GM15510 (cell line): ENCODE results near the gene SNAPIN.

ENCODE experiments used
- POLR2A ChIP-seq: IDR thresholded peaks from 3 replicates; pipeline ENCODE4 v1.6.1; 2011; ENCODE audit warnings: borderline replicate concordance; ENCODE audit not compliant: insufficient read length; ENCODE audit errors: extremely low read depth

Gene SNAPIN

DNA sequence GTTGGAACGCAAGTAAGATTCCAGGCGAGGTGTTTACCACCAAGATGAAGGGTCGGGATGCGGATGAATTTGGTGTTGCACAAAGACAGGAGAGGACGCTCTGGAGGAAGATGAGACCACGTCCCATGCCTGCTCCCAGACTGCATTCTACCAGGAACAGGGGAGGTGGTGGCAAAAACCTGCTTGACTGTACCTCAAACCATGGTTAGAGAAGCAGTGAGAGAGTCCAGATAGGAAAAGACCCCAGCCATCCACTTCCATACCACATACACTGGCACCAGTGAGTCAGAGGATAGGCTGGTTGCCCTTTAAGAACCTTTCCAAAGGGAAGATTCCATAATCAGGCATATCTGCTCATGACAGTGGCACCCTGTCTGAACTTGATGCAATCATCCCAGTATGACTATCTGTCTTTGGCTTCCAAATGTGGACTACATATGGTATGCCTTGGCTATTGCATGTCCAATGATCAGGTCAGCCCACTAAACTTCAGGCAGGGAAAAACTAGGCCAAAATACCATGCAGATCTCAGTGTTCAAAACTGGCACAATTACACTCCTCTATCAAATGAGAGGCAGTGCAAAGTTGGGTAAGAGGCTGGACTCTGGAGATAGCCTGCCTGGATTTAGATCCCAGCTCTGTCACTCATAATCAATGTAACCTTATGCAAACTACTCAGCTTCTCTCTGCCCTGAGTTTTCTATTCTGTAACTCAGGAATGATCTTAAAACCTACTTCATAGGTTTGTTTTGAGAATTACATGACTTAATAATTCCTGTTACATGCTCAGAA, 40.6 kb downstream of the SNAPIN start:
- TF ChIP-seq POLR2A: no peak

DNA sequence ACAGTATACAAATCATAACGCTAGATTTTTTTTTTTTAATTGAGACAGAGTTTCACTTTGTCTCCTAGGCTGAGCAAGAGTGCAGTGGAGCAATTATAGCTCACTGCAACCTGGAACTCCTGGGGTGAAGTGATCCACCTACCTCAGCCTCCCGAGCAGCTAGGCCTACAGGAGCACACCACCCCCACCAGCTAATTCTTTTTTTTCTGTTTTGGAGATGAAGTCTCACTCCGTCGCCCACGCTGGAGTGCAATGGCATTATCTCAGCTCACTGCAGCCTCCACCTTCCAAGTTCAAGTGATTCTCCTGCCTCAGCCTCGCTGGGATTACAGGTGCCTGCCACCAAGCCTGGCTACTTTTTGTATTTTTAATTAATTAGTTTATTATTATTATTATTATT, 41.3 kb downstream of the SNAPIN start:
- TF ChIP-seq POLR2A: no peak

GRCh38 chr1:153705484-153705883, 47.0 kb downstream of the SNAPIN start:
- no peak for TF ChIP-seq POLR2A

DNA sequence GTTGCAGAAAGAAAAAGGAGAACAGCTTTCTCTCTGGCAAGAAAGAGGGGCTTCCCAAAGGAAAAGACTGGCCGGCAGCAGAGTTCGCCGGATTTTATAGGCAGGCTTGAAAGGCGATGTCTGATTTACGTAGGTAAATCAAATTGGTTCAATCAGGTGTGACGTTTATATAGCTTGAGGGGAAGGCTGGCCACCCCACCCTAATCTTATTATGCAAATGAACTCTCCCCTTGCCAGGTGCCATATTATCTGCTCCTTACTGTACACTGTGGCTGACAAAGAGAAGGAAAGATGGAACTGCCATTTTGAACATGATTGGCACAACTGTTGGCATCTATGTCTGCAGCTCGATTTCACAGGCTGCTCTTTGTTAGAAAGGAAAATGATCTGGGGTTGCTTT, 52.5 kb downstream of the SNAPIN start:
- TF ChIP-seq POLR2A: no peak
